B cell (primary cell): ENCODE results near the gene MAP3K19. TPM values are rescaled to one million over a fixed set of nuclear protein-coding genes. Genes with fewer than 3 reads are reported as not detected.

Experiments
- ATAC-seq: fragments of 200-7000 bp; cut with Tn5 transposase; one replicate; pipeline ENCODE4 v1.10.0; 2021; ENCODE audit warnings: low read depth, mild to moderate bottlenecking, moderate number of reproducible peaks, moderate library complexity
- CTCF ChIA-PET: fragments of 350-600 bp; sonication (Branson Sonifier 250); formaldehyde crosslinking; loops from one replicate; lab custom pipeline; 2021; ENCODE audit warnings: antibody characterized with exemption, inconsistent platforms; lab: Charles Lee
- POLR2A ChIA-PET: fragments of 350-600 bp; sonication (Branson Sonifier 250); formaldehyde crosslinking; loops from one replicate; lab custom pipeline; 2021; ENCODE audit warnings: antibody characterized with exemption; lab: Charles Lee
- DNase-seq: peaks from one replicate; pipeline ENCODE4 v3.0.0; 2013
- H2AFZ ChIP-seq: 2 replicates; pipeline ENCODE4 v1.6.1; 2012; ENCODE audit warnings: mild to moderate bottlenecking, low read depth, low read length; ENCODE audit not compliant: insufficient read depth, poor library complexity, severe bottlenecking
- H3K27ac ChIP-seq, 2 donors: 1 replicate in 1 of 2; 2 replicates in 1 of 2; pipeline ENCODE4 v1.5.1; 2012 to 2013; ENCODE audit warnings: low read length in 2 of 2, mild to moderate bottlenecking in 2 of 2, moderate library complexity in 1 of 2
- H3K27me3 ChIP-seq, 4 experiments: fragments of 200-600 bp in 1 of 4; sonication (generic) in 1 of 4; replicated peaks in 1 of 4; 1 replicate in 2 of 4; 2 replicates in 2 of 4; pipeline versions ENCODE4 v1.6.1 to v1.7.0; 2013 to 2016; ENCODE audit warnings: low read length in 3 of 4, mild to moderate bottlenecking in 2 of 4, mixed read lengths in 1 of 4, moderate library complexity in 1 of 4; ENCODE audit not compliant: insufficient read depth in 4 of 4, control insufficient read depth in 3 of 4; ENCODE audit errors: control extremely low read depth in 1 of 4
- H3K36me3 ChIP-seq, 2 experiments: replicated peaks in 1 of 2; 1 replicate in 1 of 2; 2 replicates in 1 of 2; pipeline versions ENCODE4 v1.6.1 to v1.7.1; 2013; ENCODE audit warnings: low read length in 1 of 2; ENCODE audit not compliant: insufficient read depth in 2 of 2, control insufficient read depth in 1 of 2; ENCODE audit errors: control extremely low read depth in 1 of 2, extremely low read depth in 1 of 2
- H3K4me1 ChIP-seq, 2 donors: fragments of 200-600 bp in 1 of 2; sonication (generic) in 1 of 2; 1 replicate in 1 of 2; 2 replicates in 1 of 2; pipeline versions ENCODE4 v1.5.1 to v1.6.1; 2013 to 2017; ENCODE audit warnings: low read length in 2 of 2; ENCODE audit not compliant: control insufficient read depth in 2 of 2, insufficient read depth in 2 of 2
- H3K4me2 ChIP-seq: replicated peaks from 2 replicates; pipeline ENCODE3; 2012; ENCODE audit warnings: mild to moderate bottlenecking, low read depth, low read length; ENCODE audit not compliant: poor library complexity, severe bottlenecking
- H3K4me3 ChIP-seq, 5 experiments: fragments of 200-600 bp in 1 of 5; sonication (generic) in 1 of 5; 1 replicate in 3 of 5; 2 replicates in 2 of 5; pipeline versions ENCODE4 v1.5.1 to v1.7.0; 2011 to 2016; ENCODE audit warnings: low read length in 4 of 5, mild to moderate bottlenecking in 4 of 5, low read depth in 2 of 5, control low read depth in 1 of 5, moderate library complexity in 1 of 5; ENCODE audit not compliant: insufficient read depth in 1 of 5; ENCODE audit errors: control extremely low read depth in 1 of 5, extremely low read depth in 1 of 5
- H3K79me2 ChIP-seq: fragments of 200-600 bp; sonication (generic); one replicate; pipeline ENCODE4 v1.6.0; 2016; ENCODE audit warnings: low read length; ENCODE audit not compliant: control insufficient read depth, insufficient read depth
- H3K9ac ChIP-seq: fragments of 200-600 bp; sonication (generic); 2 replicates; pipeline ENCODE4 v1.6.1; 2017; ENCODE audit warnings: mild to moderate bottlenecking, low read length, moderate library complexity
- H3K9me3 ChIP-seq, 3 donors: one replicate each; pipeline versions ENCODE4 v1.6.1 to v1.7.1; 2013; ENCODE audit warnings: low read length in 2 of 3; ENCODE audit not compliant: control insufficient read depth in 2 of 3, insufficient read depth in 1 of 3; ENCODE audit errors: control extremely low read depth in 1 of 3
- H4K20me1 ChIP-seq: 2 replicates; pipeline ENCODE4 v1.6.0; 2012; ENCODE audit warnings: mild to moderate bottlenecking, low read length; ENCODE audit not compliant: insufficient read depth, control insufficient read depth, poor library complexity, severe bottlenecking
- H3K27ac Mint-ChIP-seq: one replicate; pipeline ENCODE4 v1.8.0; 2021; ENCODE audit warnings: mixed read lengths
- H3K27me3 Mint-ChIP-seq: one replicate; pipeline ENCODE4 v1.8.0; 2021; ENCODE audit warnings: mixed read lengths
- H3K4me1 Mint-ChIP-seq: one replicate; pipeline ENCODE4 v1.8.0; 2021; ENCODE audit warnings: mixed read lengths
- H3K4me3 Mint-ChIP-seq: one replicate; pipeline ENCODE4 v1.8.0; 2021; ENCODE audit warnings: mixed read lengths
- H3K9me3 Mint-ChIP-seq: one replicate; pipeline ENCODE4 v1.8.0; 2022; ENCODE audit warnings: mixed read lengths; ENCODE audit not compliant: insufficient read depth
- EZH2 ChIP-seq: IDR thresholded peaks from 2 replicates; pipeline ENCODE4 v1.6.1; 2012; ENCODE audit warnings: borderline replicate concordance, low read depth, mild to moderate bottlenecking, moderate library complexity, low read length; ENCODE audit not compliant: insufficient read depth, poor library complexity, severe bottlenecking
- WGBS: methylation state at CpG from one replicate; pipeline ENCODE4 v1.1.5; 2013; ENCODE audit warnings: missing lambda C conversion rate; ENCODE audit not compliant: insufficient coverage; 5-methylcytosine and 5-hydroxymethylcytosine counted together
- intact Hi-C: fragments of 100-400 bp; cut with micrococcal nuclease; formaldehyde crosslinking; loops from one replicate; pipeline ENCODE4 v1.10.0; 2022
- polyA plus RNA-seq: library from polyadenylated mRNA; depleted of rRNA; stranded (reverse); fragments of >200 nt; gene quantifications from 2 replicates; pipeline ENCODE4 v1.2.3, GENCODE V29; 2012
- total RNA-seq, 2 donors: library from RNA; stranded (reverse); fragments of 120-200 nt in 1 of 2; gene quantifications; 1 replicate in 1 of 2; 2 replicates in 1 of 2; pipeline versions ENCODE4 v1.2.3 to v1.2.4, GENCODE V29; 2013 to 2022
- TF ChIP-seq, protein P1 (sequence below): fragments of 200-600 bp; IDR thresholded peaks from one replicate; pipeline ENCODE4 v1.8.0; 2022; ENCODE audit warnings: antibody characterized with exemption, mild to moderate bottlenecking

MAP3K19 gene
- total and polyA plus RNA-seq, 2 donors (not counting 1 experiment from before 2014, with no cell fraction given): 0.46 TPM; not detected in 1

DNA sequence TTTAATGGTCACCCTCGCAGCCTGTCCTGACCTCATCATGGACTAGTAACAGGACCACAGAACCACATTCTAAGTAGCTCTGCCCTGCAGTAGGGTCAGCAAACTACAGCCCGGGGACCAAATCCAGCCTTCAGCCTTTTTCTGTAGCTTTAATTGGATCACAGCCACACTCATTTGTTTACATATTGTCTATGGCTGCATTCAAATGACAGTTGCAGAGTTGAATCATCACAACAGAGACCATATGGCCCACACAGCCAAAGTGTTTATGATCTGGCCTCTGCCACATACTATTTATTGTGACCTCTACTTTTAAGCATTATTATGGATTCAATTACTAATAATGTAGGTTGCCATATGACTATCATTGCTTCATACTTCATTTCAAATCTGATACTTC is 47.7 kb downstream of the MAP3K19 start:
- DNase-seq (no peak), ATAC-seq (no peak)
- Histone ChIP-seq H4K20me1 (no peaks in the 10 kb centered on the region), H3K4me3 (no peak overlapping the region), H3K79me2 (no peaks in the 10 kb centered on the region), H3K27me3 (peaks cover 0 to 3% (median under 1%) of the 10 kb centered on the region in 4 experiments), H3K4me2 (no peak overlapping the region), H3K9ac (no peak overlapping the region), H3K27ac (no peak overlapping the region), H3K36me3 (no peaks in the 10 kb centered on the region), H3K9me3 (no peaks in the 10 kb centered on the region), H2AFZ (no peak overlapping the region), H3K4me1 (peaks cover 3 to 5% of the 10 kb centered on the region in 2 donors)
- TF ChIP-seq EZH2: no peak
- TF ChIP-seq, protein P1, sequence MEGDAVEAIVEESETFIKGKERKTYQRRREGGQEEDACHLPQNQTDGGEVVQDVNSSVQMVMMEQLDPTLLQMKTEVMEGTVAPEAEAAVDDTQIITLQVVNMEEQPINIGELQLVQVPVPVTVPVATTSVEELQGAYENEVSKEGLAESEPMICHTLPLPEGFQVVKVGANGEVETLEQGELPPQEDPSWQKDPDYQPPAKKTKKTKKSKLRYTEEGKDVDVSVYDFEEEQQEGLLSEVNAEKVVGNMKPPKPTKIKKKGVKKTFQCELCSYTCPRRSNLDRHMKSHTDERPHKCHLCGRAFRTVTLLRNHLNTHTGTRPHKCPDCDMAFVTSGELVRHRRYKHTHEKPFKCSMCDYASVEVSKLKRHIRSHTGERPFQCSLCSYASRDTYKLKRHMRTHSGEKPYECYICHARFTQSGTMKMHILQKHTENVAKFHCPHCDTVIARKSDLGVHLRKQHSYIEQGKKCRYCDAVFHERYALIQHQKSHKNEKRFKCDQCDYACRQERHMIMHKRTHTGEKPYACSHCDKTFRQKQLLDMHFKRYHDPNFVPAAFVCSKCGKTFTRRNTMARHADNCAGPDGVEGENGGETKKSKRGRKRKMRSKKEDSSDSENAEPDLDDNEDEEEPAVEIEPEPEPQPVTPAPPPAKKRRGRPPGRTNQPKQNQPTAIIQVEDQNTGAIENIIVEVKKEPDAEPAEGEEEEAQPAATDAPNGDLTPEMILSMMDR: no peak
- POLR2A ChIA-PET: no interaction called here
- H3K4me1 Mint-ChIP-seq: peaks cover 5% of the 10 kb centered on the region
- peaks cover 4% of the 10 kb centered on the region for H3K27me3 Mint-ChIP-seq
- H3K27ac Mint-ChIP-seq: no peak overlapping the region
- CTCF ChIA-PET: interaction anchor here (2.0 to 13.7 kb wide), 3 partner anchors 10 to 798 kb away, joined by 6 to 219 read pairs (median 17); no protein-coding TSS in a partner anchor
- no peak overlapping the region for H3K4me3 Mint-ChIP-seq
- no peaks in the 10 kb centered on the region for H3K9me3 Mint-ChIP-seq
- intact Hi-C loops: no loop called here
- WGBS: 93% methylated on average over 2 of the region's 2 CpGs

DNA sequence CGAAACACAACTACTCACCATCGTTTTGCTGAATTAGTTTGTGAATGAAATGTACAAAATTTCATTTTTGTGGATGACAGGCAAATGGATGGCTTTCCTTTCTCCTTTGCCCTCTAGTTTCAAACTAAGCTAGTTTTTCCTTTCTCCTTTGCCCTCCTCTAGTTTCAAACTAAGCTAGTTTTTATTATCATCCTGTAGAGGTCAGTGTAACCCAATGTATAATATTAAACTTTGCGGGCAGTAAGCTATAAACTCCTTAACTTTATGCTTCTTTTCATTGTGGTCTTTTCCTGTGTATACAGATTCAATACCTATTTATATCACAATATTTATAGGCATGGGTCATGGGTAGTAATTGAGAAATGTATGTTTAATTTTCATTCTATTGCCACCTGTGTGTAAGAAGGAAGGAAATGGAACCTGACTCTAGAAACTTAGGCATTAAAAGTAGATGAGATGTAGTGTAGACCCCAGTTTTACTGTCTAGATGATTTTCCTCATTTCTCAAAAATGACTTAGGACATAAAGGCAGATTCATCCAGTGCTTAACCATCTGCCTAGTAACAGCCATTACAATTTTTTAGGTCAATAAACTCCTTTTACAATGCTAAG is 58.1 kb downstream of the MAP3K19 start:
- Mint-ChIP-seq H3K4me3 (no peak overlapping the region), H3K4me1 (no peaks in the 10 kb centered on the region), H3K27ac (no peak overlapping the region), H3K27me3 (peaks cover 10% of the 10 kb centered on the region), H3K9me3 (no peaks in the 10 kb centered on the region)
- no peak overlapping the region for H3K4me2 ChIP-seq
- ChIA-PET POLR2A (no interaction called here), CTCF (interaction anchor here (0.5 to 4.5 kb wide), 9 partner anchors 12 to 1437 kb away, joined by 3 to 56 read pairs (median 5); no protein-coding TSS in a partner anchor)
- H3K4me3 ChIP-seq: no peak overlapping the region
- no peak overlapping the region for H3K9ac ChIP-seq
- TF ChIP-seq EZH2: no peak
- TF ChIP-seq, protein P1: peak; percentile 69
- intact Hi-C loops: loop anchor here (1.0 kb wide), 2 partner anchors 721 to 808 kb away; no protein-coding TSS in a partner anchor
- peaks cover 0 to 4% (median 0%) of the 10 kb centered on the region in 3 donors for H3K9me3 ChIP-seq
- H3K27me3 ChIP-seq: no peaks in the 10 kb centered on the region
- no peaks in the 10 kb centered on the region for H3K36me3 ChIP-seq
- ATAC-seq (no peak), DNase-seq (peak; percentile 30)
- no peak overlapping the region for H2AFZ ChIP-seq
- no peaks in the 10 kb centered on the region for H4K20me1 ChIP-seq
- no peaks in the 10 kb centered on the region for H3K79me2 ChIP-seq
- no peaks in the 10 kb centered on the region for H3K4me1 ChIP-seq
- no peak overlapping the region for H3K27ac ChIP-seq
- no CpG with 5 or more reads among the region's 3 CpGs for WGBS
